ENCODE results near the gene GNG2. TPM values are rescaled to one million over a fixed set of nuclear protein-coding genes. Genes with fewer than 3 reads are reported as not detected.

GNG2 gene
- total and polyA plus RNA-seq, 2 experiments from 2014 or later: 9.9 to 14.8 TPM

DNA sequence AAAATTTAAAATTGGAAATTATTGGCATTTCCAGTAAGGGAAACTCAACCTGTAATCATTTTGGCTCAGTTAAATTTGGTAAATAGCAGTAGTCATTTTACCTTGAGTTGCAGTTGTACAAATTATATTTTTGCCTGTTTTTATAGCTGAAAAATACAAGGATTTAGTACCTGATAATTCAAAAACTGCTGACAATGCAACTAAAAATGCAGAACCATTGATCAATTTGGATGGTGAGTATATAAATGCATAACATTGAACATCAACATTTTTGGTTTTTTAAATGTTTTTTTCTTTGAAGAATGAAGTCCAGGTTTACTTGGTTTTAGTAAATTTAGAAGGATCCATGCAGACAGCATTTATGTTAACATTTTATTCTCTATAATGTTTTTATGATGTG lies 137.9 kb downstream of the GNG2 start (continued):
- TF ChIP-seq, protein P1, sequence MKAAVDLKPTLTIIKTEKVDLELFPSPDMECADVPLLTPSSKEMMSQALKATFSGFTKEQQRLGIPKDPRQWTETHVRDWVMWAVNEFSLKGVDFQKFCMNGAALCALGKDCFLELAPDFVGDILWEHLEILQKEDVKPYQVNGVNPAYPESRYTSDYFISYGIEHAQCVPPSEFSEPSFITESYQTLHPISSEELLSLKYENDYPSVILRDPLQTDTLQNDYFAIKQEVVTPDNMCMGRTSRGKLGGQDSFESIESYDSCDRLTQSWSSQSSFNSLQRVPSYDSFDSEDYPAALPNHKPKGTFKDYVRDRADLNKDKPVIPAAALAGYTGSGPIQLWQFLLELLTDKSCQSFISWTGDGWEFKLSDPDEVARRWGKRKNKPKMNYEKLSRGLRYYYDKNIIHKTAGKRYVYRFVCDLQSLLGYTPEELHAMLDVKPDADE (IDR thresholded peaks at IDR 0.05): no peak
- TF ChIP-seq, protein P2, sequence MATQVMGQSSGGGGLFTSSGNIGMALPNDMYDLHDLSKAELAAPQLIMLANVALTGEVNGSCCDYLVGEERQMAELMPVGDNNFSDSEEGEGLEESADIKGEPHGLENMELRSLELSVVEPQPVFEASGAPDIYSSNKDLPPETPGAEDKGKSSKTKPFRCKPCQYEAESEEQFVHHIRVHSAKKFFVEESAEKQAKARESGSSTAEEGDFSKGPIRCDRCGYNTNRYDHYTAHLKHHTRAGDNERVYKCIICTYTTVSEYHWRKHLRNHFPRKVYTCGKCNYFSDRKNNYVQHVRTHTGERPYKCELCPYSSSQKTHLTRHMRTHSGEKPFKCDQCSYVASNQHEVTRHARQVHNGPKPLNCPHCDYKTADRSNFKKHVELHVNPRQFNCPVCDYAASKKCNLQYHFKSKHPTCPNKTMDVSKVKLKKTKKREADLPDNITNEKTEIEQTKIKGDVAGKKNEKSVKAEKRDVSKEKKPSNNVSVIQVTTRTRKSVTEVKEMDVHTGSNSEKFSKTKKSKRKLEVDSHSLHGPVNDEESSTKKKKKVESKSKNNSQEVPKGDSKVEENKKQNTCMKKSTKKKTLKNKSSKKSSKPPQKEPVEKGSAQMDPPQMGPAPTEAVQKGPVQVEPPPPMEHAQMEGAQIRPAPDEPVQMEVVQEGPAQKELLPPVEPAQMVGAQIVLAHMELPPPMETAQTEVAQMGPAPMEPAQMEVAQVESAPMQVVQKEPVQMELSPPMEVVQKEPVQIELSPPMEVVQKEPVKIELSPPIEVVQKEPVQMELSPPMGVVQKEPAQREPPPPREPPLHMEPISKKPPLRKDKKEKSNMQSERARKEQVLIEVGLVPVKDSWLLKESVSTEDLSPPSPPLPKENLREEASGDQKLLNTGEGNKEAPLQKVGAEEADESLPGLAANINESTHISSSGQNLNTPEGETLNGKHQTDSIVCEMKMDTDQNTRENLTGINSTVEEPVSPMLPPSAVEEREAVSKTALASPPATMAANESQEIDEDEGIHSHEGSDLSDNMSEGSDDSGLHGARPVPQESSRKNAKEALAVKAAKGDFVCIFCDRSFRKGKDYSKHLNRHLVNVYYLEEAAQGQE (IDR thresholded peaks at IDR 0.05; ENCODE audit: unreplicated experiment): no peak

DNA sequence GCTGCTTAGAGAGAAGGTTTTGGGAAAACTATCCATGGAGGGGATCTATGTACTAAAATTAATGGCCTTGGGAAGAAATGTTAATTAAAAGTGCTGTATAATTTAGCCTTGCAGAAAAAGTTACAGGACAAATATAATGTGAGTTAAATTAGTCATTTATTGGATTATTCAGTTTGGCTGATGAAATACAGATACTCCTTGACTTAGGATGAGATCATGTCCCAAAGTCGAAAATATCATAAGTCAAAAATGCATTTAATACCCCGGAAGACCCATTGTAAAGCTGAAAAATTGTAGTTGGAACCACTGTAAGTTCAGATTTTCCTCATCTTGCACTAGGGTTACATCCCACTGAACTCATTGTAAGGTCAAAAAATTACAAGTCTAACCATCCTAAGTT lies 138.7 kb downstream of the GNG2 start:
- Histone ChIP-seq H3K9me2 (ENCODE audit: insufficient read depth) (no peaks in the 10 kb centered on the region), H3K4me1 (ENCODE audit: insufficient read depth) (no peaks in the 10 kb centered on the region), H3K4me2 (no peak overlapping the region), H3K79me2 (replicated peaks; ENCODE audit: insufficient read depth) (peaks cover 45% of the 10 kb centered on the region), H3K4me3 (no peak overlapping the region), H3K36me3 (ENCODE audit: insufficient read depth) (peaks cover 52% of the 10 kb centered on the region), H3F3A (replicated peaks; ENCODE audit: low read depth) (no peaks in the 10 kb centered on the region), H3K27ac (ENCODE audit: low read depth) (no peak overlapping the region), H2AFZ (no peak overlapping the region), H4K20me1 (replicated peaks; ENCODE audit: insufficient read depth) (0 out of 2 replicates have a peak, but pooled peaks cover 10% of the 10 kb centered on the region), H3K27me3 (ENCODE audit: insufficient read depth) (no peaks in the 10 kb centered on the region)
- DNase-seq (ENCODE audit: low spot score): no peak
- H3K27me3 Mint-ChIP-seq (ENCODE audit: insufficient read depth, low read depth, poor library complexity): peaks cover 4% of the 10 kb centered on the region
- H3K4me3 Mint-ChIP-seq: no peak overlapping the region
- H3K4me1 Mint-ChIP-seq: no peaks in the 10 kb centered on the region
- ATAC-seq: no peak
- no peak overlapping the region for H3K27ac Mint-ChIP-seq
- H3K36me3 Mint-ChIP-seq (ENCODE audit: low read depth): peaks cover 84% of the 10 kb centered on the region
- H3K9me3 Mint-ChIP-seq: no peaks in the 10 kb centered on the region
- TF ChIP-seq JUNB (IDR thresholded peaks at IDR 0.05; ENCODE audit: unreplicated experiment) (no peak), CREB1 (CRISPR knock-in tag; IDR thresholded peaks at IDR 0.05; ENCODE audit: low read depth) (no peak), EZH2 (IDR thresholded peaks at IDR 0.05; ENCODE audit: low read depth, unreplicated experiment) (no peak), STAT1 (IDR thresholded peaks at IDR 0.05; ENCODE audit: unreplicated experiment) (no peak), EZH2phosphoT487 (IDR thresholded peaks at IDR 0.05; ENCODE audit: unreplicated experiment) (no peak), POLR2AphosphoS5 (IDR thresholded peaks at IDR 0.05; ENCODE audit: low read depth) (no peak), NANOG (IDR thresholded peaks at IDR 0.05; ENCODE audit: borderline replicate concordance) (no peak), ZNF114 (CRISPR knock-in tag; IDR thresholded peaks at IDR 0.05) (no peak), ZNF331 (CRISPR knock-in tag; IDR thresholded peaks at IDR 0.05; ENCODE audit: low read depth) (no peak)
- TF ChIP-seq, protein P3, sequence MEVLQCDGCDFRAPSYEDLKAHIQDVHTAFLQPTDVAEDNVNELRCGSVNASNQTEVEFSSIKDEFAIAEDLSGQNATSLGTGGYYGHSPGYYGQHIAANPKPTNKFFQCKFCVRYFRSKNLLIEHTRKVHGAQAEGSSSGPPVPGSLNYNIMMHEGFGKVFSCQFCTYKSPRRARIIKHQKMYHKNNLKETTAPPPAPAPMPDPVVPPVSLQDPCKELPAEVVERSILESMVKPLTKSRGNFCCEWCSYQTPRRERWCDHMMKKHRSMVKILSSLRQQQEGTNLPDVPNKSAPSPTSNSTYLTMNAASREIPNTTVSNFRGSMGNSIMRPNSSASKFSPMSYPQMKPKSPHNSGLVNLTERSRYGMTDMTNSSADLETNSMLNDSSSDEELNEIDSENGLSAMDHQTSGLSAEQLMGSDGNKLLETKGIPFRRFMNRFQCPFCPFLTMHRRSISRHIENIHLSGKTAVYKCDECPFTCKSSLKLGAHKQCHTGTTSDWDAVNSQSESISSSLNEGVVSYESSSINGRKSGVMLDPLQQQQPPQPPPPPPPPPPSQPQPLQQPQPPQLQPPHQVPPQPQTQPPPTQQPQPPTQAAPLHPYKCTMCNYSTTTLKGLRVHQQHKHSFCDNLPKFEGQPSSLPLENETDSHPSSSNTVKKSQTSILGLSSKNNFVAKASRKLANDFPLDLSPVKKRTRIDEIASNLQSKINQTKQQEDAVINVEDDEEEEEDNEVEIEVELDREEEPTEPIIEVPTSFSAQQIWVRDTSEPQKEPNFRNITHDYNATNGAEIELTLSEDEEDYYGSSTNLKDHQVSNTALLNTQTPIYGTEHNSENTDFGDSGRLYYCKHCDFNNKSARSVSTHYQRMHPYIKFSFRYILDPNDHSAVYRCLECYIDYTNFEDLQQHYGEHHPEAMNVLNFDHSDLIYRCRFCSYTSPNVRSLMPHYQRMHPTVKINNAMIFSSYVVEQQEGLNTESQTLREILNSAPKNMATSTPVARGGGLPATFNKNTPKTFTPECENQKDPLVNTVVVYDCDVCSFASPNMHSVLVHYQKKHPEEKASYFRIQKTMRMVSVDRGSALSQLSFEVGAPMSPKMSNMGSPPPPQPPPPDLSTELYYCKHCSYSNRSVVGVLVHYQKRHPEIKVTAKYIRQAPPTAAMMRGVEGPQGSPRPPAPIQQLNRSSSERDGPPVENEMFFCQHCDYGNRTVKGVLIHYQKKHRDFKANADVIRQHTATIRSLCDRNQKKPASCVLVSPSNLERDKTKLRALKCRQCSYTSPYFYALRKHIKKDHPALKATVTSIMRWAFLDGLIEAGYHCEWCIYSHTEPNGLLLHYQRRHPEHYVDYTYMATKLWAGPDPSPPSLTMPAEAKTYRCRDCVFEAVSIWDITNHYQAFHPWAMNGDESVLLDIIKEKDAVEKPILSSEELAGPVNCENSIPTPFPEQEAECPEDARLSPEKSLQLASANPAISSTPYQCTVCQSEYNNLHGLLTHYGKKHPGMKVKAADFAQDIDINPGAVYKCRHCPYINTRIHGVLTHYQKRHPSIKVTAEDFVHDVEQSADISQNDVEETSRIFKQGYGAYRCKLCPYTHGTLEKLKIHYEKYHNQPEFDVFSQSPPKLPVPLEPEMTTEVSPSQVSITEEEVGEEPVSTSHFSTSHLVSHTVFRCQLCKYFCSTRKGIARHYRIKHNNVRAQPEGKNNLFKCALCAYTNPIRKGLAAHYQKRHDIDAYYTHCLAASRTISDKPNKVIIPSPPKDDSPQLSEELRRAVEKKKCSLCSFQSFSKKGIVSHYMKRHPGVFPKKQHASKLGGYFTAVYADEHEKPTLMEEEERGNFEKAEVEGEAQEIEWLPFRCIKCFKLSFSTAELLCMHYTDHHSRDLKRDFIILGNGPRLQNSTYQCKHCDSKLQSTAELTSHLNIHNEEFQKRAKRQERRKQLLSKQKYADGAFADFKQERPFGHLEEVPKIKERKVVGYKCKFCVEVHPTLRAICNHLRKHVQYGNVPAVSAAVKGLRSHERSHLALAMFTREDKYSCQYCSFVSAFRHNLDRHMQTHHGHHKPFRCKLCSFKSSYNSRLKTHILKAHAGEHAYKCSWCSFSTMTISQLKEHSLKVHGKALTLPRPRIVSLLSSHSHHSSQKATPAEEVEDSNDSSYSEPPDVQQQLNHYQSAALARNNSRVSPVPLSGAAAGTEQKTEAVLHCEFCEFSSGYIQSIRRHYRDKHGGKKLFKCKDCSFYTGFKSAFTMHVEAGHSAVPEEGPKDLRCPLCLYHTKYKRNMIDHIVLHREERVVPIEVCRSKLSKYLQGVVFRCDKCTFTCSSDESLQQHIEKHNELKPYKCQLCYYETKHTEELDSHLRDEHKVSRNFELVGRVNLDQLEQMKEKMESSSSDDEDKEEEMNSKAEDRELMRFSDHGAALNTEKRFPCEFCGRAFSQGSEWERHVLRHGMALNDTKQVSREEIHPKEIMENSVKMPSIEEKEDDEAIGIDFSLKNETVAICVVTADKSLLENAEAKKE (CRISPR knock-in tag; IDR thresholded peaks at IDR 0.05): no peak
- TF ChIP-seq, protein P1 (IDR thresholded peaks at IDR 0.05): no peak
